G401.6 (cell line): ENCODE results near the gene MOAP1.
"Not testable (repeated sequence)": the region's sequence is repeated elsewhere in the genome, so short reads cannot be mapped to it uniquely, and the experiment has no call there.

ENCODE experiments used
- FAIRE-seq: peaks from 2 replicates; lab custom pipeline; 2012; peaks lifted over from hg19 to GRCh38; lab: Jason Lieb, UNC

The MOAP1 gene

GRCh38 chr14:93142854-93143652, 41.6 kb downstream of the MOAP1 start:
- FAIRE-seq: no peak

GRCh38 chr14:93137864-93138263, 46.8 kb downstream of the MOAP1 start:
- FAIRE-seq: no peak

GRCh38 chr14:93136508-93136907, 48.2 kb downstream of the MOAP1 start:
- FAIRE-seq: not testable (repeated sequence)

GRCh38 chr14:93136009-93136408, 48.7 kb downstream of the MOAP1 start:
- no peak for FAIRE-seq

- no peak for FAIRE-seq
Observed at GRCh38 chr14:93135399-93135798, 49.3 kb downstream of the MOAP1 start.

- no peak for FAIRE-seq
Observed at GRCh38 chr14:93133464-93133863, 51.2 kb downstream of the MOAP1 start.

GRCh38 chr14:93132472-93133065, 52.1 kb downstream of the MOAP1 start:
- peak; percentile 55 for FAIRE-seq
